Measurements from ENCODE around the gene ELK4. TPM values are rescaled to one million over a fixed set of nuclear protein-coding genes. Genes with fewer than 3 reads are reported as not detected.

The ELK4 gene
- total and polyA plus RNA-seq, 2 of the 8 experiments (the other 6 are each of a cell fraction or from before 2014, with no cell fraction given), result 2.9 to 26.3 TPM

- TF ChIP-seq CHD7 (IDR thresholded peaks at IDR 0.05; ENCODE audit: insufficient replicate concordance, low read length) (no peak), KDM5A (IDR thresholded peaks at IDR 0.05; ENCODE audit: low read length) (no peak), TBP (IDR thresholded peaks at IDR 0.05; ENCODE audit: low read depth, low read length) (no peak), SIN3A (conservative IDR thresholded peaks at IDR 0.05 in 1 of 2, IDR thresholded peaks at IDR 0.05 in 1 of 2; ENCODE audit: low read depth in 1 of 2, low read length in 2 of 2) (no peak), SIX5 (IDR thresholded peaks at IDR 0.05; ENCODE audit: low read depth, low read length) (no peak)
Measured at GRCh38 chr1:205596876-205597275, 34.9 kb downstream of the ELK4 start (continued).
